ENCODE results near the gene COMMD9.

GRCh38 chr11:36328966-36329673 is 39.9 kb upstream of the COMMD9 start:
- TF ChIP-seq CTCF (conservative IDR thresholded peaks at IDR 0.05) (no peak), ZFX (IDR thresholded peaks at IDR 0.05) (no peak)
